HepG2 (cell line): ENCODE results near the gene STIM2.

Experiments
- CHD4 ChIP-seq: fragments of 200-600 bp; sonication (generic); IDR thresholded peaks from 2 replicates; pipeline ENCODE4 v1.7.0; 2017; ENCODE audit warnings: mild to moderate bottlenecking, low read length, borderline replicate concordance
- CTCF ChIP-seq: sonication (generic); formaldehyde crosslinking; IDR thresholded peaks from 2 replicates; pipeline ENCODE4 v1.5.0; 2020; ENCODE audit warnings: mild to moderate bottlenecking, missing genetic modification reagents, moderate library complexity
- FOXK1 ChIP-seq: sonication (generic); formaldehyde crosslinking; IDR thresholded peaks from 2 replicates; pipeline ENCODE4 v1.4.0; 2020; ENCODE audit warnings: low read depth, missing genetic modification reagents, borderline replicate concordance
- GABPA ChIP-seq, 2 experiments: IDR thresholded peaks; 2 replicates each; pipeline ENCODE4 v1.6.1; 2011 to 2016; ENCODE audit warnings: low read depth in 2 of 2, low read length in 1 of 2, missing biosample characterization in 1 of 2, missing genetic modification characterization in 1 of 2
- HOXA7 ChIP-seq: sonication (generic); formaldehyde crosslinking; IDR thresholded peaks from 2 replicates; pipeline ENCODE4 v1.8.1; 2022; ENCODE audit warnings: mild to moderate bottlenecking, missing genetic modification reagents, moderate library complexity
- NR3C1 ChIP-seq: sonication (generic); formaldehyde crosslinking; IDR thresholded peaks from 2 replicates; pipeline ENCODE4 v1.4.0; 2020; ENCODE audit warnings: missing genetic modification reagents
- PATZ1 ChIP-seq: sonication (generic); formaldehyde crosslinking; IDR thresholded peaks from 2 replicates; pipeline ENCODE4 v1.4.0; 2020; ENCODE audit warnings: missing genetic modification reagents
- POLR2A ChIP-seq, 2 experiments: IDR thresholded peaks; 2 replicates each; pipeline ENCODE4 v1.6.1; 2011; ENCODE audit warnings: low read depth in 2 of 2, low read length in 2 of 2, mild to moderate bottlenecking in 1 of 2, moderate library complexity in 1 of 2; ENCODE audit not compliant: insufficient read depth in 1 of 2
- RAD21 ChIP-seq: fragments of 450-650 bp; formaldehyde crosslinking; IDR thresholded peaks from 2 replicates; pipeline ENCODE4 v1.5.0; 2020; ENCODE audit warnings: mild to moderate bottlenecking
- TFAP4 ChIP-seq: sonication (generic); IDR thresholded peaks from 2 replicates; pipeline ENCODE4 v1.6.1; 2016; ENCODE audit warnings: low read depth, borderline replicate concordance
- YY1 ChIP-seq: IDR thresholded peaks from 2 replicates; pipeline ENCODE4 v1.6.1; 2011; ENCODE audit warnings: low read length, low read depth, moderate library complexity, mild to moderate bottlenecking; ENCODE audit not compliant: insufficient read depth, insufficient replicate concordance
- ZNF335 ChIP-seq: sonication (generic); formaldehyde crosslinking; IDR thresholded peaks from 2 replicates; pipeline ENCODE4 v1.4.0; 2020; ENCODE audit warnings: missing genetic modification reagents

- no peak for TF ChIP-seq CHD4
- no peak for TF ChIP-seq HOXA7 (CRISPR knock-in tag)
- no peak for TF ChIP-seq TFAP4
- no peak for TF ChIP-seq GABPA (IDR thresholded peaks at IDR 0.05; ENCODE audit: low read depth, low read length)
- no peak for TF ChIP-seq GABPA (CRISPR knock-in tag; IDR thresholded peaks at IDR 0.05; ENCODE audit: low read depth)
- no peak for TF ChIP-seq CTCF (CRISPR knock-in tag)
- TF ChIP-seq POLR2A (IDR thresholded peaks at IDR 0.05; ENCODE audit: insufficient read depth in 1 of 2, low read depth in 2 of 2, low read length in 2 of 2) = no peak
- TF ChIP-seq PATZ1 (CRISPR knock-in tag) = no peak
- TF ChIP-seq RAD21 = no peak
- TF ChIP-seq YY1 = no peak
- no peak for TF ChIP-seq ZNF335
- TF ChIP-seq FOXK1 (CRISPR knock-in tag) = no peak
- no peak for TF ChIP-seq NR3C1 (CRISPR knock-in tag)
Measured at GRCh38 chr4:26996745-26997144, 136.1 kb downstream of the STIM2 start.
